Panc1 (cell line): ENCODE measurements around the gene DUSP11.

ENCODE experiments used
- POLR2AphosphoS5 ChIP-seq: IDR thresholded peaks from 2 replicates; pipeline ENCODE4 v1.6.1; 2012; ENCODE audit warnings: mild to moderate bottlenecking, low read depth, low read length, moderate library complexity
- TCF7L2 ChIP-seq: IDR thresholded peaks from 2 replicates; pipeline ENCODE4 v1.6.1; 2011; ENCODE audit warnings: mild to moderate bottlenecking, low read depth, low read length, inconsistent platforms
- TF ChIP-seq, protein P1 (sequence below): fragments of 450-650 bp; IDR thresholded peaks from 2 replicates; pipeline ENCODE4 v1.5.1; 2017; ENCODE audit warnings: mild to moderate bottlenecking
- TF ChIP-seq, protein P2 (sequence below), 2 experiments: IDR thresholded peaks; 2 replicates each; pipeline ENCODE4 v1.6.1; 2011 to 2012; ENCODE audit warnings: low read depth in 2 of 2, control low read depth in 1 of 2, low read length in 1 of 2, mild to moderate bottlenecking in 1 of 2, moderate library complexity in 1 of 2; ENCODE audit not compliant: insufficient read depth in 1 of 2

DNA sequence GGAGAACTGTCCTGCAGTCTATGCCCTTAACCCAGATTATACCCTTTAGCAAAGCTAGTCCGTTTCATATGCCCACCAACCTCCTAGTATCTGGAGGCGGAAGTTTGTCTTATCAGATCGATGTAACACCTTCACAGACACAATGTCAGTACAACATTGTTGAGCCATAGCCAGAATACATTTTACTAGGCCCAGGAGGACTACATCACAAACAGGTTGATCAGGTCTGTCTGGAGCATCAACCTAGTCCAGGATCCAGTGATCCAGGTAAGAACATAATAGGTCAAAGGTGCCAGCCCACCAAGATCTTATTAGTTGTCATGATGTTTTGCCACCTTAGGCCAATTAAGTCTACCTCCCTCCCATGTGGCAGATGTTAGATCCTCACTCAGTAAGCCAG lies 40.8 kb downstream of the DUSP11 start:
- TF ChIP-seq, protein P1, sequence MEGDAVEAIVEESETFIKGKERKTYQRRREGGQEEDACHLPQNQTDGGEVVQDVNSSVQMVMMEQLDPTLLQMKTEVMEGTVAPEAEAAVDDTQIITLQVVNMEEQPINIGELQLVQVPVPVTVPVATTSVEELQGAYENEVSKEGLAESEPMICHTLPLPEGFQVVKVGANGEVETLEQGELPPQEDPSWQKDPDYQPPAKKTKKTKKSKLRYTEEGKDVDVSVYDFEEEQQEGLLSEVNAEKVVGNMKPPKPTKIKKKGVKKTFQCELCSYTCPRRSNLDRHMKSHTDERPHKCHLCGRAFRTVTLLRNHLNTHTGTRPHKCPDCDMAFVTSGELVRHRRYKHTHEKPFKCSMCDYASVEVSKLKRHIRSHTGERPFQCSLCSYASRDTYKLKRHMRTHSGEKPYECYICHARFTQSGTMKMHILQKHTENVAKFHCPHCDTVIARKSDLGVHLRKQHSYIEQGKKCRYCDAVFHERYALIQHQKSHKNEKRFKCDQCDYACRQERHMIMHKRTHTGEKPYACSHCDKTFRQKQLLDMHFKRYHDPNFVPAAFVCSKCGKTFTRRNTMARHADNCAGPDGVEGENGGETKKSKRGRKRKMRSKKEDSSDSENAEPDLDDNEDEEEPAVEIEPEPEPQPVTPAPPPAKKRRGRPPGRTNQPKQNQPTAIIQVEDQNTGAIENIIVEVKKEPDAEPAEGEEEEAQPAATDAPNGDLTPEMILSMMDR: no peak
- no peak for TF ChIP-seq POLR2AphosphoS5
- TF ChIP-seq TCF7L2: no peak
- TF ChIP-seq, protein P2, sequence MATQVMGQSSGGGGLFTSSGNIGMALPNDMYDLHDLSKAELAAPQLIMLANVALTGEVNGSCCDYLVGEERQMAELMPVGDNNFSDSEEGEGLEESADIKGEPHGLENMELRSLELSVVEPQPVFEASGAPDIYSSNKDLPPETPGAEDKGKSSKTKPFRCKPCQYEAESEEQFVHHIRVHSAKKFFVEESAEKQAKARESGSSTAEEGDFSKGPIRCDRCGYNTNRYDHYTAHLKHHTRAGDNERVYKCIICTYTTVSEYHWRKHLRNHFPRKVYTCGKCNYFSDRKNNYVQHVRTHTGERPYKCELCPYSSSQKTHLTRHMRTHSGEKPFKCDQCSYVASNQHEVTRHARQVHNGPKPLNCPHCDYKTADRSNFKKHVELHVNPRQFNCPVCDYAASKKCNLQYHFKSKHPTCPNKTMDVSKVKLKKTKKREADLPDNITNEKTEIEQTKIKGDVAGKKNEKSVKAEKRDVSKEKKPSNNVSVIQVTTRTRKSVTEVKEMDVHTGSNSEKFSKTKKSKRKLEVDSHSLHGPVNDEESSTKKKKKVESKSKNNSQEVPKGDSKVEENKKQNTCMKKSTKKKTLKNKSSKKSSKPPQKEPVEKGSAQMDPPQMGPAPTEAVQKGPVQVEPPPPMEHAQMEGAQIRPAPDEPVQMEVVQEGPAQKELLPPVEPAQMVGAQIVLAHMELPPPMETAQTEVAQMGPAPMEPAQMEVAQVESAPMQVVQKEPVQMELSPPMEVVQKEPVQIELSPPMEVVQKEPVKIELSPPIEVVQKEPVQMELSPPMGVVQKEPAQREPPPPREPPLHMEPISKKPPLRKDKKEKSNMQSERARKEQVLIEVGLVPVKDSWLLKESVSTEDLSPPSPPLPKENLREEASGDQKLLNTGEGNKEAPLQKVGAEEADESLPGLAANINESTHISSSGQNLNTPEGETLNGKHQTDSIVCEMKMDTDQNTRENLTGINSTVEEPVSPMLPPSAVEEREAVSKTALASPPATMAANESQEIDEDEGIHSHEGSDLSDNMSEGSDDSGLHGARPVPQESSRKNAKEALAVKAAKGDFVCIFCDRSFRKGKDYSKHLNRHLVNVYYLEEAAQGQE (IDR thresholded peaks at IDR 0.05; ENCODE audit: insufficient read depth in 1 of 2, low read depth in 2 of 2, low read length in 1 of 2): no peak
